ENCODE data around the gene PELI2. TPM values are rescaled to one million over a fixed set of nuclear protein-coding genes. Genes with fewer than 3 reads are reported as not detected.

Gene PELI2
- total RNA-seq, 2 experiments from 2014 or later: 6.2 to 7.8 TPM

DNA sequence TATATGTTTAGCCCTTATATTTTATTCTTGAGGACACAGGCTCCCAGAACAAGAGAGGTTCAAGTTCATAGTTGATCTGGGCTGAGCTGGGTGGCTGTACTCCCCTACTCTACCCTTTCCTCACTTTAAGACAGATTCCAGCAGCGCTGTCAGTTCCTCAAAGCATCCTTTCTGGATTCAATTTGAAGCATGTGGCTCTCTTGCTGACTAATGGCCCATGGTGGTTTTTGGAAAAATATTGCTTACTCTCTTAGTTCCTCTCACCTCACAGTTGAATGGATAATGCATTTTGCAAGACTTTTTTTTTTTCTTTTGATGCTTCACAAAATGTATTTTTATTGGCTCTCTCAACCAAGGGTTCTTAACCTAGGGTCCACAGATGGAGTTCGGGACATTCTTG, 4.1 kb downstream of the PELI2 start:
- Mint-ChIP-seq H3K4me1 (ENCODE audit: low read depth) (peaks cover 37% of the 10 kb centered on the region), H3K27ac (no peak overlapping the region), H3K36me3 (ENCODE audit: low read depth) (no peaks in the 10 kb centered on the region), H3K4me3 (no peak overlapping the region), H3K27me3 (ENCODE audit: low read depth) (peaks cover 17% of the 10 kb centered on the region), H3K9me3 (no peaks in the 10 kb centered on the region)
- CTCF ChIA-PET: interaction anchor here (0.5 to 1.2 kb wide), 3 partner anchors 10 to 83 kb away, joined by 3 to 4 read pairs (median 3); no protein-coding TSS in a partner anchor
- DNase-seq: no peak
- intact Hi-C loops (cut with micrococcal nuclease): no loop called here

DNA sequence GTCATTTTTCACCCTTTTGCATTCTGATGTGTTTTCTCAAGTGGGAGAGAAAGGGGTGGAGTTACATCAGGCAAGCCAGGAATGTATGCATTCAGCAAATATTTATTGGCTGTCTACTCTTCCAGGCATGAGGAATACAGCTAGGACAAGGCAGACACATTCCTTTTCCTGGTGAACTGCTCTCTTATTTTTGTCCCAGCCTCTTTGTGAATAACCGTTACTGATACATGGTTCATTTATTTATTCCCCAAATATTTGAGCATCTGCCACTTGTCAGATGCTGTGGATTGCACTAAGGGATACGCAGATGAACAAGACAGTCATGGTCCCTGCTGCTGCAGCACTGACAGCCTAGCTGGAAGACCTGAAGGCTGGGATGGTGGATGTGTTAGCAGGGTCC, 6.1 kb downstream of the PELI2 start:
- no peaks in the 10 kb centered on the region for H3K9me3 Mint-ChIP-seq
- H3K27me3 Mint-ChIP-seq (ENCODE audit: low read depth): peaks cover 22% of the 10 kb centered on the region
- H3K27ac Mint-ChIP-seq: no peak overlapping the region
- intact Hi-C loops (cut with micrococcal nuclease): no loop called here
- H3K4me1 Mint-ChIP-seq (ENCODE audit: low read depth): peaks cover 37% of the 10 kb centered on the region
- CTCF ChIA-PET: no interaction called here
- no peaks in the 10 kb centered on the region for H3K36me3 Mint-ChIP-seq (ENCODE audit: low read depth)
- H3K4me3 Mint-ChIP-seq: no peak overlapping the region
- DNase-seq: no peak

DNA sequence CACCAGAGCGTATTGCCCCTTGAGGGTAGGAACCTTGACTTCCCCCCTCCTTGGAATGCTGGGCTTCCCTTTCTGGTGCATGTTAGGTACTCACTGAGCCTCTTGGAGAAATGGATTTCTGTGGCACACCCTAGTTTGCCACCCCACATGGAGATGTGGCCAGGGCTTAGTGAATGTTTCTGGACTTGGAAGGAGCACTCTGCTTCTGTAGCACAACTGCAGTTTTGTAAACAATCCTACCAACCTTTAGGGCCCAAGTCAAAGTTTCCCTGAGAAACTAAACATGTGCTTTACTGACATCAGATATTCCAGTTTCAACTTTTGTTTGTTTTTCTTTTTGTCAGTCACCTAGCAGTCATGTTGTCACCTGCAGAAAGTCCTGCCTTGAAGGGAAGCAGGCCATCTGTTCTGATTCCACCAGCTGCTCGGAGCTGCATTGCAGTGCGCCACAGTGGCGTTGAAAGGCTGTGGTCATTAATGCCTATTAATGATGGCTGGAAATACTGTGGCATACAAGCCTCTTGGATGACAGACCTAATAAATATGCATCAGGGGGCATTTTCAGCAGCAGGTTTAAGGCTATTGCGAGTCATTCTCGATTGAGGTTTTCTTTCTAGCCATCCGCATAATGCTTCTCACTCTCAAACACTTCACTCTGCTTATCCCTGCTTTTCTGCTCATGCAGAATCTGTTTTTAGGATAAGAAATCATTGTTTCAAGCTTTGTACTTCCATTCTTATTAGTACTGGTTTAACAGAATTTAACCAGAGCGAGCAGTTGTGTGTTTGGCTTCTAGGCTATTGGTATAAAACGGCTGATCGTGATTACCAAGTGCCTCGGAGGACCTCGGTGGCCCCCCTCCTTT, 7.8 kb downstream of the PELI2 start:
- Mint-ChIP-seq H3K27ac (no peak overlapping the region), H3K27me3 (ENCODE audit: low read depth) (peaks cover 11% of the 10 kb centered on the region), H3K4me1 (ENCODE audit: low read depth) (peaks cover 32% of the 10 kb centered on the region), H3K36me3 (ENCODE audit: low read depth) (no peaks in the 10 kb centered on the region), H3K9me3 (no peaks in the 10 kb centered on the region), H3K4me3 (no peak overlapping the region)
- intact Hi-C loops (cut with micrococcal nuclease): no loop called here
- CTCF ChIA-PET: no interaction called here
- DNase-seq: no peak

DNA sequence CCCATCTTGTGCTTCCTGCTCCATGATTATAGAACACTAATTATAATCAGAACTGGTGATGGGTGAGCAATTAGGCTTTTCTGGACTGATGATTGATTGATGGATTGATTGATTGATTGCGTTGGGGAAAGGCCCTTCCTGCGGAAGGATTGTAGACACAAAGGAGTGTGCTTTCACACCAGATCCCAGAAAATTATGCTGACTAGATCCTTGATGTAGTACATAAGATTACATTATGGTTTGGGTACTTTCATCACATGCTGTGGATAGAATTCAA, 8.4 kb downstream of the PELI2 start:
- Mint-ChIP-seq H3K36me3 (ENCODE audit: low read depth) (no peaks in the 10 kb centered on the region), H3K4me3 (no peak overlapping the region), H3K9me3 (no peaks in the 10 kb centered on the region), H3K27ac (no peak overlapping the region), H3K27me3 (ENCODE audit: low read depth) (peaks cover 10% of the 10 kb centered on the region), H3K4me1 (ENCODE audit: low read depth) (peaks cover 36% of the 10 kb centered on the region)
- intact Hi-C loops (cut with micrococcal nuclease): no loop called here
- DNase-seq: no peak
- CTCF ChIA-PET: interaction anchor here (0.6 kb wide), 1 partner anchor 13 kb away, joined by 4 read pairs; no protein-coding TSS in a partner anchor

DNA sequence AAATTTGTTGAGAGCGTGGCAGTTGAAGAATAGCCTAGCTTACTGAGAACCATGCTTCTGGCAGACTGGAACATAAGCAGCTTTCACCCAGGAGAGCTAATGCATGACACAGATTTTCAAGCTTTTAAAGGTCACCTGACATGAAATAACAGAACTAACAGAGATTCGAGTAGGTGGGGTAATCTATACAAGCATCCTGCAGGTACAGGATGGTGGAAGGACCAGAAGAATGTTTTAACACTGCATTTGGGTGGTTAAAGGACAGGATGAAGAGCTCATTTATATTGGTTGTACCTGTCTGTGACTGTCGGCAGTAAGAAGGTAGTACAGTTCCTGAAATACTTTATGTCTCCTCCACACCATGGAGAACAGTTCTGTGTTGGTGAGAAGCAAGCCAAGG, 8.9 kb downstream of the PELI2 start:
- intact Hi-C loops (cut with micrococcal nuclease): no loop called here
- no peak for DNase-seq
- Mint-ChIP-seq H3K4me1 (ENCODE audit: low read depth) (peaks cover 39% of the 10 kb centered on the region), H3K4me3 (no peak overlapping the region), H3K27me3 (ENCODE audit: low read depth) (peaks cover 7% of the 10 kb centered on the region), H3K9me3 (no peaks in the 10 kb centered on the region), H3K27ac (no peak overlapping the region), H3K36me3 (ENCODE audit: low read depth) (no peaks in the 10 kb centered on the region)
- CTCF ChIA-PET: interaction anchor here (0.6 to 1.1 kb wide), 2 partner anchors 13 to 681 kb away, joined by 3 to 4 read pairs; no protein-coding TSS in a partner anchor

DNA sequence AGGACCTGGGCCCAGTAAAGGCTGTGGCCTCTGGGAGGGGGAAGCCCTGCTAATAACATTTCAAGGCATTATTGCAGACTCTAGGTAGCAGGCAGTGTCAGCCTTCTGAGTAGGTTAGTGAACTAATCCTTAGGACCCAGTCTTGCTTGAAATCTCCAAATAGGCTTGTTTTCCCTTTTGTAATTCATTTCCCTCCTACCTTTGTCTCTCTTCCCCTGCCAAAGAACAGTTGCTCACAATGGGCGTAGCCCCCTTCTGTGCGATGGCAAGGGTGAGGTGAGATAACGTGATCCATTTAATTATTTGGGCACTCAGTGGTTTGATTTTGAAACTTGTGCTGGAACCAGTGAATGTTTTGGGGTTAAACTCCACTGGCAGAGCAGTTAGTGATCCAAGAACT, 10.9 kb downstream of the PELI2 start:
- Mint-ChIP-seq H3K4me3 (no peak overlapping the region), H3K9me3 (no peaks in the 10 kb centered on the region), H3K27ac (no peak overlapping the region), H3K27me3 (ENCODE audit: low read depth) (peaks cover 5% of the 10 kb centered on the region), H3K4me1 (ENCODE audit: low read depth) (peaks cover 38% of the 10 kb centered on the region), H3K36me3 (ENCODE audit: low read depth) (no peaks in the 10 kb centered on the region)
- intact Hi-C loops (cut with micrococcal nuclease): no loop called here
- CTCF ChIA-PET: no interaction called here
- no peak for DNase-seq

DNA sequence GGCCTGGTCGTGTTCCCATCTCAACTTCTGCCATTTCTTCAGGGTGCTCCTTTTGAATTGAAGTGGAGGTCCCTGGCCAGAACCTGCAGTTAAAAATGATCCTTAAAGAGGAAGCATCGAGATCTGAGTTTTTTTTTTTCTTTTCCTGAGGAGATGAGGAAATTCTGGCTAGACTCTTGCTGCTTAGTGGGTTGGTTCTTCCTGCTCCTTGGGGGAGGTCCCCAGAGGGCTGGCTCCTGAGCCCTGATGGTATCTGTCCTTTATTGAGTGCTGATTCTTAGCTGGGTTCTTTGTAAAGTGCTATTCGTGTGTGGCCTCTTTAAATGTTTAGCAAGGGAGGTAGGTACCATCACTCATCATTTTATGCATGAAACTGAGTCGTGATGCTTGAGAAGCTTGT, 11.7 kb downstream of the PELI2 start:
- CTCF ChIA-PET: no interaction called here
- Mint-ChIP-seq H3K27me3 (ENCODE audit: low read depth) (peaks cover 5% of the 10 kb centered on the region), H3K4me1 (ENCODE audit: low read depth) (peaks cover 38% of the 10 kb centered on the region), H3K4me3 (no peak overlapping the region), H3K27ac (no peak overlapping the region), H3K9me3 (no peaks in the 10 kb centered on the region), H3K36me3 (ENCODE audit: low read depth) (no peaks in the 10 kb centered on the region)
- DNase-seq: no peak
- intact Hi-C loops (cut with micrococcal nuclease): no loop called here

DNA sequence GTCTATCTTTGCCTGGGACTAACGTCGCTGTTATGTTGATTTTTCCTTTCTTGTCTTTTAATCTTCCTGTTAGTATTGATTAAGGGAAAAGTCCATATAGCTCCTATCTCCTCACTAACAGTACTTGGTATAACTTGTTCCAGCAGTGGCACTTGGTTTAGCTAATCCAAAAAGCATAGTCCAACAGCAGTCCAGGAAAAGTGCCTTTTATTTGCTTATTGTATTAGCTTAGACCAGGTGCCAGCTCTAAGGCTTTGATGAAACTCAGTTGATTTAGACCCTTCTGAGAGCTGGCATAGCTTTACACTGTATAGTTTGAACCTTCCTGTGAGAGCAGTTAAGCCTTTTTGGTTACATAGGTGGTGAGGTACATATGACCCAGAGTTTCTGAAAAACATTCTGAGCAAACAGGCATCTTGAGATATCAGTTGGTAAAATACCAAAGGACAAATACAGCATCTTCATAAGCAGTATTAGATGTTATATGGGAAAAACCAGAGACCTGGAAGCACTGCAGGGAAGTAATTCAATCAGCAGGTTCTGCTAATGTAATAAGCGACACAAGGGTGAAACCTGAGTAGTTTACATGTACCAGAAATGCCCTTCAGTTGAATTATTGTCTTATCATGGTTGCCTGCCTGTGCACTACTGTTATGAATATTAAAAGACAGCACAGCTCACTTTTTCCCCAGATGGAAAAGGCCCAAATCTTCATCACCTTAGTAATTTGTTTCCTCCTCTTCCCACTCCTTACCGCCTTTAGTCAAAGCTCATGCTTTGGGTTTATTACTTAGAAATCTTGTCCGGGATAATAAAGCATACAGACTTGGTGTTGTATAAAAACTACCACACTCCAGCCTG, 13.0 kb downstream of the PELI2 start:
- Mint-ChIP-seq H3K36me3 (ENCODE audit: low read depth) (no peaks in the 10 kb centered on the region), H3K9me3 (no peaks in the 10 kb centered on the region), H3K4me1 (ENCODE audit: low read depth) (peaks cover 38% of the 10 kb centered on the region), H3K27ac (no peak overlapping the region), H3K4me3 (peak overlapping the region; percentile 57), H3K27me3 (ENCODE audit: low read depth) (peaks cover 9% of the 10 kb centered on the region)
- intact Hi-C loops (cut with micrococcal nuclease): no loop called here
- CTCF ChIA-PET: interaction anchor here (0.8 to 1.2 kb wide), 2 partner anchors 13 to 400 kb away, joined by 3 to 4 read pairs; partner anchors contain the start of gene PELI2
- no peak for DNase-seq

DNA sequence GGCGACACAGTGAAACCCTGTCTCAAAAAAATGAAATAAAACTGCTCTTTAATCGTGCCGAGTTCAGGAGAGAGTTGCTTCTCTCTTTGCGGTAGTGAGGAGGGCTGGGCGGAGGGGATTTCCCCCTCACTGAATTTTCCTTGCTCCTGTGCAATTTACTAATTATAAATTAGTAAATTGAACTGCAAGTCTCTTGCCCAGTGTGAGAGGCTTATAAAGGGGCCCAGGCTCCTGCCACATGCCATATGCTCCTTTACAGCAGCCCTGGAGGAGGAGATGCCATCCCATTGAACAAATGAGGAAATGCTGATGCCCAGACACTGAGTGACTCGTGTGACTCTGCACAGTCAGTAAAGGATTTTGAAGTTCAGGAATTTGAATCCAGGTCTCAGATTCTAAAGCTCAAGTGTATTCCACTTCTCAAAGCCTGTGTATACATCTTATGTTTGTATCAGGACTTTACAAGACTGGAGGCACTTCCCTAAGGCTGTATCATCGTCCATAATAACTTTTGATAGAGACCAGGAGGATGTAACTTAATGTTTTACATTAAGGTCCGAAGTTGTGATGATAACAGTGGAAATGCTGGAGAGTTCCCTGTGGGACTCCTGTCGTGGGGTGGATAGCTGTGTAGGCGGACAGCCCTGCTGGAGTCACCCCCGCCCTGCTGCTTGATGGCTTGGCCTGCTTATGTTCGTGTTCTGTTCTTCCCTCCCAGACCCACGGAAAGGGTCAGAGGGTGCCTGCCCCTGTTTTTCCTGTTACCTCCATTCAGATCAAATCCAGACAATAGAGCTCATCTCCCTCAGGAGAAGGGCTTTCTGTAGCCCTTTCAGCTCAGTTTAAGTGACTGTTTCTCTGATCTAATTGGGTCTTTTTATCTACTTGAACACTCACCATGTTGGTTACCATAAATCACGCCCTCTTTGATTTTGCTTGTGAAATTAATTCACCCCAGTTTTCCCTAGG, 13.9 kb downstream of the PELI2 start:
- Mint-ChIP-seq H3K4me1 (ENCODE audit: low read depth) (peaks cover 40% of the 10 kb centered on the region), H3K9me3 (no peaks in the 10 kb centered on the region), H3K36me3 (ENCODE audit: low read depth) (no peaks in the 10 kb centered on the region), H3K27me3 (ENCODE audit: low read depth) (peaks cover 13% of the 10 kb centered on the region), H3K27ac (no peak overlapping the region), H3K4me3 (peak overlapping the region; percentile 57)
- no peak for DNase-seq
- intact Hi-C loops (cut with micrococcal nuclease): no loop called here
- CTCF ChIA-PET: interaction anchor here (0.7 kb wide), 1 partner anchor 9 kb away, joined by 3 read pairs; no protein-coding TSS in a partner anchor

DNA sequence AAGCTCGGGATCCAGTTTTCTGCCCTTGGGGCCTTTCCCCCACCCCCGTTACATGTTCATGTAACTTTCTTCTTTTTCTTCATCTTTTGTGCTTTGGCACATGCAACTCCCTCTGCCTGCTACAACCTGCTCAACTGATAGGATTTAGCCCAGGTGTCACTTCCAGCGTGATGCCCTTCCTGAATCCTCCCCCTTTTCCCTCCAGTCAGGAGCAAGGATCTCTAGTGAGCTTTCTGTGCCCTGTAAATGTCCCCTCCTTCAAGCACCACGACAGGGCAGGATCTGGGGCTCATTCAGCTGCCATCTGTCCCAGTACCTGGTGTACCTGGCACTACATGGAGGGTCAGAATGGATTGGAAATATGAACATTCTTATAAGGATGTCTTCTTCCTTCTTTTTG, 15.3 kb downstream of the PELI2 start:
- H3K4me3 Mint-ChIP-seq: no peak overlapping the region
- no peak overlapping the region for H3K27ac Mint-ChIP-seq
- peaks cover 40% of the 10 kb centered on the region for H3K4me1 Mint-ChIP-seq (ENCODE audit: low read depth)
- H3K36me3 Mint-ChIP-seq (ENCODE audit: low read depth): no peaks in the 10 kb centered on the region
- no peak for DNase-seq
- H3K27me3 Mint-ChIP-seq (ENCODE audit: low read depth): peaks cover 11% of the 10 kb centered on the region
- CTCF ChIA-PET: no interaction called here
- intact Hi-C loops (cut with micrococcal nuclease): no loop called here
- H3K9me3 Mint-ChIP-seq: no peaks in the 10 kb centered on the region

DNA sequence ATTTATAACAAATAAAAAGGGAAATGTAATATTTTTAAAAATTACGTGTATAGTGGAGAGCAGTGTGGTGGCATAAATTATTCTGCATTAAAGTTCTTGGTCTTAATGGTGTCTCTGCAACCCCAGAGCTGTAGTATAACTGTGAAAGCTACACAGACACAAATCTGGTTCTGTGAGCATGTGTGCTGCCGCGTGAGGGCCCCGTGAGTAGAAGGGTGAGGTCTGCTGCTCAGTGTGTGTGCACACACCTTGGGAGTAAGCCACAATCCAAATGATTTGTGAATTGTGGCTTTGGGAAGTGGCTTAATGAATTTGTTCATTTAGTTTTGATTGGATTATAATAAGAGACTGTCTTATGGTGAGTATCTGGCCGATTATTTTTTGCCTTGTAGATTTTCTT, 16.8 kb downstream of the PELI2 start:
- no peak overlapping the region for H3K27ac Mint-ChIP-seq
- H3K4me1 Mint-ChIP-seq (ENCODE audit: low read depth): peaks cover 39% of the 10 kb centered on the region
- H3K9me3 Mint-ChIP-seq: no peaks in the 10 kb centered on the region
- CTCF ChIA-PET: interaction anchor here (0.5 to 0.7 kb wide), 2 partner anchors 13 to 344 kb away, joined by 3 to 4 read pairs; no protein-coding TSS in a partner anchor
- no peak for DNase-seq
- peaks cover 14% of the 10 kb centered on the region for H3K27me3 Mint-ChIP-seq (ENCODE audit: low read depth)
- intact Hi-C loops (cut with micrococcal nuclease): no loop called here
- H3K4me3 Mint-ChIP-seq: no peak overlapping the region
- H3K36me3 Mint-ChIP-seq (ENCODE audit: low read depth): no peaks in the 10 kb centered on the region

DNA sequence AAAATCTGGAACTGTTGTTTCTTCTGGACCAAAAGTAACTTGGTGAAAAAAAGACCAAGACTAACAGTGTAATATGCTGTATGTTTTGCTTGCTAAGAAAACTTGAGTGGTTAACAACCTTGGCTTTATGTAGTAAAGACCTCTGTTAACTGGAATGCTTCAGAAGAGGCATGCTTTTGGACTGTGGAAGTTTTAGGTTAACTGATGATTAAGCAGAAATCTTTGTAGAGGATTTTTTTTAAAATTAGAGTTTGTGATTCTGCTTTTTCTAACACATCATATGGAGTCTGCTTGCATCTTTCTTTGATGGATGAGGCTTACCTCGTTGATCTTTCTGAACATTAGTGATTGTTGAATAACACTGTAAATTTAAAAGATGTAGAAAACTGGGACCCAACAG, 17.5 kb downstream of the PELI2 start:
- intact Hi-C loops (cut with micrococcal nuclease): no loop called here

More for the DNA sequence above, 17.5 kb downstream of the PELI2 start:
- peaks cover 14% of the 10 kb centered on the region for H3K27me3 Mint-ChIP-seq (ENCODE audit: low read depth)
- no peaks in the 10 kb centered on the region for H3K36me3 Mint-ChIP-seq (ENCODE audit: low read depth)
- CTCF ChIA-PET: interaction anchor here (0.7 to 1.1 kb wide), 2 partner anchors 14 to 28 kb away, joined by 3 read pairs; no protein-coding TSS in a partner anchor
- peaks cover 41% of the 10 kb centered on the region for H3K4me1 Mint-ChIP-seq (ENCODE audit: low read depth)
- no peak for DNase-seq
- H3K27ac Mint-ChIP-seq: no peak overlapping the region
- no peak overlapping the region for H3K4me3 Mint-ChIP-seq
- no peaks in the 10 kb centered on the region for H3K9me3 Mint-ChIP-seq
